ENCODE measurements around the gene TMEM39B. TPM values are rescaled to one million over a fixed set of nuclear protein-coding genes. Genes with fewer than 3 reads are reported as not detected.
"Not testable (repeated sequence)": the region's sequence is repeated elsewhere in the genome, so short reads cannot be mapped to it uniquely, and the experiment has no call there.

Gene TMEM39B
- total RNA-seq, 1 donor from 2014 or later = 2.9 TPM

DNA sequence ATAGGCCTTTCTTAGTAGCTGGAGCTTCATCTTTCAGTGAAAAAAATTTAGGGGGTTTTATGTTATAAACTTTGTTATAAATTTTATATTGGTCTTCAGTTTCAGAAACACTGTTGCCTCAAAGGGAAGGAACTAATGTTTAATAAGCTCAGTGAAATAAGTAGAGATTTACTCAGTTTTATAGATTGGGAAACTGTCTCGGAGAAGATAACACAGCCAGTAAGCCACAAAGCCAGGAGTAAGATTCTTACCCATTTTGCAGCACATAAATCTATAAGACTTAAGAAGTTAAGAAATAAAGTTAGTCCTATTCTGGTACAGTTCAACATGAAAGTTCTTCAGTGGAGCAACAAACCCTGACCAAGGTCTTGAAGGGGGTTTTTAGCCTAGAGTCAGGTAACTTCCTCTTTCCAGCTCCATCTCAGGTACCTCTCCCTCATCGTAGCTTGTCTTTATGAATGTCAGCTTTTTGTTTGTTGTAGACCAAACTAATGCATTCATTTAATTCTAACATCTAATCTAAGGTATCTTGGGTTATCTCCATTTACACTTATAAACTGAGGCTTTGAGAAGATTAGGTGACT, 38.4 kb downstream of the TMEM39B start:
- DNase-seq (ENCODE audit: low read depth) (no peak), FAIRE-seq (no peak)
- TF ChIP-seq, protein P1, sequence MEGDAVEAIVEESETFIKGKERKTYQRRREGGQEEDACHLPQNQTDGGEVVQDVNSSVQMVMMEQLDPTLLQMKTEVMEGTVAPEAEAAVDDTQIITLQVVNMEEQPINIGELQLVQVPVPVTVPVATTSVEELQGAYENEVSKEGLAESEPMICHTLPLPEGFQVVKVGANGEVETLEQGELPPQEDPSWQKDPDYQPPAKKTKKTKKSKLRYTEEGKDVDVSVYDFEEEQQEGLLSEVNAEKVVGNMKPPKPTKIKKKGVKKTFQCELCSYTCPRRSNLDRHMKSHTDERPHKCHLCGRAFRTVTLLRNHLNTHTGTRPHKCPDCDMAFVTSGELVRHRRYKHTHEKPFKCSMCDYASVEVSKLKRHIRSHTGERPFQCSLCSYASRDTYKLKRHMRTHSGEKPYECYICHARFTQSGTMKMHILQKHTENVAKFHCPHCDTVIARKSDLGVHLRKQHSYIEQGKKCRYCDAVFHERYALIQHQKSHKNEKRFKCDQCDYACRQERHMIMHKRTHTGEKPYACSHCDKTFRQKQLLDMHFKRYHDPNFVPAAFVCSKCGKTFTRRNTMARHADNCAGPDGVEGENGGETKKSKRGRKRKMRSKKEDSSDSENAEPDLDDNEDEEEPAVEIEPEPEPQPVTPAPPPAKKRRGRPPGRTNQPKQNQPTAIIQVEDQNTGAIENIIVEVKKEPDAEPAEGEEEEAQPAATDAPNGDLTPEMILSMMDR (IDR thresholded peaks at IDR 0.05; ENCODE audit: insufficient read depth, low read length, severe bottlenecking) = no peak
- H3K4me3 ChIP-seq (ENCODE audit: low read depth, low read length) = no peak overlapping the region
- no peaks in the 10 kb centered on the region for H3K36me3 ChIP-seq (ENCODE audit: control insufficient read depth, insufficient read depth, low read length)
- H3K27me3 ChIP-seq (ENCODE audit: control insufficient read depth, insufficient read depth, low read length) = no peaks in the 10 kb centered on the region

DNA sequence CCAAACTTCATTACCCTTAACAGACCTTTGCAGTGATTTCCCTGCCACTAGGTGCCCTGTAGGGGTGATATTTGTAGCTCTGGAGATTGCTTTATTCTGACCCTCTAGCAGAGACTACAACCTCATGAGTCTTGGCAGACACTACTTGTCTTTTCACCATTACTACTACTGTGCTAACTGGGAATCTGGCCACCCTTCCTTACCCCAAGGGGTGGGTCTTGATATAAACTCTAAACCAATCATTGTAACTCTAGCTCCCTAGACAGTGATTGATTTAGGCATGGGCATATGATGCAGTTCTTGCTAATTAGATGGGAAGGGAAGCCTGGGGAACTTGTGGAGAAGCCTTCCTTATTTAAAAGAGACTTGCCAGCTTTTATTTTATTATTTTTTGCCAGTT, 39.0 kb downstream of the TMEM39B start:
- DNase-seq (ENCODE audit: low read depth) (no peak), FAIRE-seq (no peak)
- no peak overlapping the region for H3K4me3 ChIP-seq (ENCODE audit: low read depth, low read length)

GRCh38 chr1:32112806-32113375, 40.2 kb downstream of the TMEM39B start:
- Histone ChIP-seq H3K36me3 (ENCODE audit: control insufficient read depth, insufficient read depth, low read length) (no peaks in the 10 kb centered on the region), H3K27me3 (ENCODE audit: control insufficient read depth, insufficient read depth, low read length) (no peaks in the 10 kb centered on the region), H3K4me3 (ENCODE audit: low read depth, low read length) (no peak overlapping the region)
- TF ChIP-seq, protein P1 (IDR thresholded peaks at IDR 0.05; ENCODE audit: insufficient read depth, low read length, severe bottlenecking) = no peak
- FAIRE-seq = no peak
- no peak for DNase-seq (ENCODE audit: low read depth)

More for the DNA sequence above, 39.0 kb downstream of the TMEM39B start:
- TF ChIP-seq, protein P1 (IDR thresholded peaks at IDR 0.05; ENCODE audit: insufficient read depth, low read length, severe bottlenecking) = no peak
- Histone ChIP-seq H3K27me3 (ENCODE audit: control insufficient read depth, insufficient read depth, low read length) (no peaks in the 10 kb centered on the region), H3K36me3 (ENCODE audit: control insufficient read depth, insufficient read depth, low read length) (no peaks in the 10 kb centered on the region)

- H3K4me3 ChIP-seq (ENCODE audit: low read depth, low read length); H3K36me3 ChIP-seq (ENCODE audit: control insufficient read depth, insufficient read depth, low read length); DNase-seq (ENCODE audit: low read depth); FAIRE-seq; H3K27me3 ChIP-seq (ENCODE audit: control insufficient read depth, insufficient read depth, low read length): not testable (repeated sequence)
These were observed 40.7 kb downstream of the TMEM39B start for GRCh38 chr1:32113436-32113835.

DNA sequence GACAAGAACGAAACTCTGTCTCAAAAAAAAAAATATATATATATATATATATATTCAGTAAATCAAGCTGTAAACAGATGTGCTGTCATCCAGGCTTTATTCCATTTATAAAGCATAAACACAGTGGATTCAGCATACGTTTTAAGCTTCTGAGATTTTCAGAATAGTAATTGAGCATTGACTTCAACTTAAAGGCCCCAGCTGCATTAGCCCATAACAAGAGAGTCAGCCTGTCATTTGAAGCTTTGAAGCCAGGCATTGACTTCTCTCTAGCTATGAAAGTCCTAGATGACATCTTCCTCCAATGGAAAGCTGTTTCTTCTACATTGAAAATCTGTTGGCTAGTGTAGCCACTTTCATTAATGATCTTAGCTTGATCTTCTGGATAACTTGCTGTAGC, 41.7 kb downstream of the TMEM39B start:
- TF ChIP-seq, protein P1 (IDR thresholded peaks at IDR 0.05; ENCODE audit: insufficient read depth, low read length, severe bottlenecking) = no peak
- Histone ChIP-seq H3K27me3 (ENCODE audit: control insufficient read depth, insufficient read depth, low read length) (no peaks in the 10 kb centered on the region), H3K4me3 (ENCODE audit: low read depth, low read length) (no peak overlapping the region), H3K36me3 (ENCODE audit: control insufficient read depth, insufficient read depth, low read length) (no peaks in the 10 kb centered on the region)
- FAIRE-seq = no peak
- DNase-seq (ENCODE audit: low read depth) = no peak

- FAIRE-seq = no peak
- DNase-seq (ENCODE audit: low read depth) = no peak
- H3K36me3 ChIP-seq (ENCODE audit: control insufficient read depth, insufficient read depth, low read length) = no peaks in the 10 kb centered on the region
- TF ChIP-seq, protein P1 (IDR thresholded peaks at IDR 0.05; ENCODE audit: insufficient read depth, low read length, severe bottlenecking) = no peak
- H3K4me3 ChIP-seq (ENCODE audit: low read depth, low read length) = no peak overlapping the region
- H3K27me3 ChIP-seq (ENCODE audit: control insufficient read depth, insufficient read depth, low read length) = no peaks in the 10 kb centered on the region
These were observed 42.8 kb downstream of the TMEM39B start for GRCh38 chr1:32115496-32115895.
